HepG2 (cell line): ENCODE results near the gene SLC41A1. TPM values are rescaled to one million over a fixed set of nuclear protein-coding genes. Genes with fewer than 3 reads are reported as not detected.

Source experiments
- ATAC-seq: fragments of 200-7000 bp; cut with Tn5 transposase; 3 replicates; pipeline ENCODE4 v1.9.1; 2020; ENCODE audit warnings: mild to moderate bottlenecking, moderate library complexity
- BruUV-seq: library from RNA; stranded (reverse); fragments of 400-500 nt; replicated peaks from 2 replicates; lab custom pipeline; 2021; lab: Mats Ljungman, UMichigan
- CTCF ChIA-PET: fragments of 300-600 bp; formaldehyde crosslinking; extraction: SDS; loops from one replicate; lab custom pipeline; 2021; ENCODE audit warnings: low total read pairs, inconsistent platforms, low intra/inter-chr PET ratio; lab: Yijun Ruan, JAX
- POLR2A ChIA-PET: fragments of 350-600 bp; sonication (Branson Sonifier 250); formaldehyde crosslinking; loops from one replicate; lab custom pipeline; 2020; ENCODE audit warnings: antibody characterized with exemption, inconsistent platforms; lab: Yijun Ruan, JAX
- DNase-seq: peaks from one replicate; pipeline ENCODE4 v3.0.0-alpha.2; 2015; ENCODE audit warnings: low spot score
- FAIRE-seq: peaks from 3 replicates; lab custom pipeline; 2011; peaks lifted over from hg19 to GRCh38; lab: Jason Lieb, UNC
- H2AFZ ChIP-seq: one replicate; pipeline ENCODE4 v1.6.1; 2011; ENCODE audit warnings: low read length, inconsistent platforms
- H3K27ac ChIP-seq: fragments of 300-600 bp; 3 replicates; pipeline ENCODE4 v1.8.0; 2011; ENCODE audit warnings: mixed run types, mild to moderate bottlenecking, mixed read lengths, low read length, inconsistent platforms; ENCODE audit not compliant: insufficient read depth; ENCODE audit errors: extremely low read length
- H3K27me3 ChIP-seq, 2 experiments: fragments of 200-600 bp in 1 of 2; 2 replicates in 1 of 2; 3 replicates in 1 of 2; pipeline versions ENCODE4 v1.6.0 to v1.8.0; 2011; ENCODE audit warnings: low read length in 2 of 2, mild to moderate bottlenecking in 2 of 2, moderate library complexity in 2 of 2, inconsistent platforms in 1 of 2; ENCODE audit not compliant: insufficient read depth in 2 of 2, control insufficient read depth in 1 of 2
- H3K36me3 ChIP-seq, 2 experiments: fragments of 200-600 bp in 1 of 2; replicated peaks in 1 of 2; 2 replicates in 1 of 2; 3 replicates in 1 of 2; pipeline versions ENCODE4 v1.5.1 to v1.8.0; 2011; ENCODE audit warnings: low read length in 2 of 2, inconsistent platforms in 1 of 2; ENCODE audit not compliant: insufficient read depth in 2 of 2, control insufficient read depth in 1 of 2
- H3K4me1 ChIP-seq: 2 replicates; pipeline ENCODE4 v1.5.1; 2012; ENCODE audit warnings: low read length, inconsistent platforms; ENCODE audit not compliant: insufficient read depth
- H3K4me2 ChIP-seq: 2 replicates; pipeline ENCODE4 v1.6.0; 2011; ENCODE audit warnings: low read depth, low read length, inconsistent platforms
- H3K4me3 ChIP-seq, 3 experiments: fragments of 200-600 bp in 1 of 3; sonication (generic), shearing (Covaris generic) in 1 of 3; replicated peaks in 1 of 3; 2 replicates each; pipeline ENCODE4 v1.5.1; 2011 to 2016; ENCODE audit warnings: low read length in 3 of 3, inconsistent platforms in 2 of 3, low read depth in 2 of 3, mild to moderate bottlenecking in 2 of 3, control low read depth in 1 of 3, mixed read lengths in 1 of 3; ENCODE audit not compliant: insufficient read depth in 1 of 3
- H3K79me2 ChIP-seq: one replicate; pipeline ENCODE4 v1.6.1; 2011; ENCODE audit warnings: low read length, inconsistent platforms; ENCODE audit not compliant: insufficient read depth
- H3K9ac ChIP-seq: 2 replicates; pipeline ENCODE4 v1.6.0; 2011; ENCODE audit warnings: mild to moderate bottlenecking, low read depth, low read length, inconsistent platforms; ENCODE audit not compliant: insufficient read depth
- H3K9me3 ChIP-seq: 2 replicates; pipeline ENCODE4 v1.5.1; 2012; ENCODE audit warnings: mild to moderate bottlenecking, low read length
- H4K20me1 ChIP-seq: 2 replicates; pipeline ENCODE4 v1.6.0; 2011; ENCODE audit warnings: inconsistent platforms, mild to moderate bottlenecking, low read length, moderate library complexity; ENCODE audit not compliant: insufficient read depth
- CSRNP1 ChIP-seq: sonication (generic); formaldehyde crosslinking; IDR thresholded peaks from 2 replicates; pipeline ENCODE4 v1.8.1; 2023; ENCODE audit warnings: mild to moderate bottlenecking, missing genetic modification reagents
- CTCF ChIP-seq: sonication (generic); formaldehyde crosslinking; IDR thresholded peaks from 2 replicates; pipeline ENCODE4 v1.5.0; 2020; ENCODE audit warnings: mild to moderate bottlenecking, missing genetic modification reagents, moderate library complexity
- FOXC1 ChIP-seq: sonication (generic); formaldehyde crosslinking; IDR thresholded peaks from 2 replicates; pipeline ENCODE4 v1.8.0; 2022; ENCODE audit warnings: mild to moderate bottlenecking, missing genetic modification reagents, borderline replicate concordance
- RAD21 ChIP-seq: fragments of 450-650 bp; formaldehyde crosslinking; IDR thresholded peaks from 2 replicates; pipeline ENCODE4 v1.5.0; 2020; ENCODE audit warnings: mild to moderate bottlenecking
- STAG1 ChIP-seq: sonication (generic); formaldehyde crosslinking; IDR thresholded peaks from 2 replicates; pipeline ENCODE4 v1.4.0; 2020; ENCODE audit warnings: missing genetic modification reagents
- TOE1 ChIP-seq: sonication (generic); formaldehyde crosslinking; IDR thresholded peaks from 2 replicates; pipeline ENCODE4 v1.4.0; 2020; ENCODE audit warnings: mild to moderate bottlenecking, missing genetic modification reagents
- ZBTB26 ChIP-seq: IDR thresholded peaks from 2 replicates; pipeline ENCODE4 v1.6.1; 2016; ENCODE audit warnings: missing compliant biosample characterization, missing genetic modification reagents, borderline replicate concordance
- ZFP36L2 ChIP-seq: sonication (generic); formaldehyde crosslinking; IDR thresholded peaks from 2 replicates; pipeline ENCODE4 v1.4.0; 2020; ENCODE audit warnings: missing genetic modification reagents
- ZNF18 ChIP-seq: sonication (generic); formaldehyde crosslinking; IDR thresholded peaks from 2 replicates; pipeline ENCODE4 v1.8.0; 2022; ENCODE audit warnings: mild to moderate bottlenecking, missing genetic modification reagents; ENCODE audit not compliant: insufficient replicate concordance
- ZNF674 ChIP-seq: sonication (generic); formaldehyde crosslinking; IDR thresholded peaks from 2 replicates; pipeline ENCODE4 v1.5.0; 2020; ENCODE audit warnings: low read depth, mild to moderate bottlenecking, missing genetic modification reagents
- WGBS: methylation state at CpG from one replicate; pipeline ENCODE4 v1.1.6; 2017; ENCODE audit warnings: low lambda C conversion rate; 5-methylcytosine and 5-hydroxymethylcytosine counted together
- in situ Hi-C: cut with HindIII; loops from 2 replicates; pipeline ENCODE4 v1.10.0; 2017; ENCODE audit warnings: low pct_unique_long_range_greater_than_20kb; ENCODE audit not compliant: extremely low pct_ligation_motif_present
- intact Hi-C: fragments of 100-400 bp; cut with micrococcal nuclease; formaldehyde crosslinking; loops from one replicate; pipeline ENCODE4 v1.10.0; 2022; ENCODE audit not compliant: unreplicated experiment
- polyA plus RNA-seq, 8 experiments: library from polyadenylated mRNA; depleted of rRNA in 3 of 8; stranded (reverse) in 7 of 8; unstranded in 1 of 8; fragments of >200 nt; fragmentation: Illumina TruSeq in 4 of 8; extraction: Trizol in 4 of 8; gene quantifications; 2 replicates each; pipeline versions ENCODE4 v1.2.1 to v1.2.3, GENCODE V29; 2011 to 2016; ENCODE audit warnings: low read depth in 4 of 8, missing spikeins in 1 of 8, mixed read lengths in 1 of 8; ENCODE audit not compliant: insufficient read depth in 1 of 8
- total RNA-seq, 5 experiments: library from RNA; depleted of rRNA; stranded (reverse); fragments of >200 nt; fragmentation: Illumina TruSeq; extraction: Trizol; gene quantifications; 2 replicates each; pipeline ENCODE4 v1.2.3, GENCODE V29; 2016; ENCODE audit warnings: low read depth in 1 of 5

The SLC41A1 gene
- total and polyA plus RNA-seq, 2 of the 13 experiments (the other 11 are each of a cell fraction or from before 2014, with no cell fraction given): 2.2 to 4.6 TPM

- Histone ChIP-seq H3K4me1 (no peaks in the 10 kb centered on the region), H3K9me3 (no peaks in the 10 kb centered on the region), H3K27ac (no peak overlapping the region), H3K9ac (no peak overlapping the region), H4K20me1 (no peaks in the 10 kb centered on the region)
- CTCF ChIA-PET: interaction anchor here (1.6 to 4.3 kb wide), 3 partner anchors 115 to 185 kb away, joined by 5 to 37 read pairs (median 19); no protein-coding TSS in a partner anchor
- POLR2A ChIA-PET: no interaction called here
- no peak for ATAC-seq
- intact Hi-C loops: no loop called here
- BruUV-seq: no TSS peak
- TF ChIP-seq FOXC1 (CRISPR knock-in tag): no peak
- TF ChIP-seq, all 625 proteins: peak for 0
- no peak overlapping the region for H3K4me3 ChIP-seq
- H2AFZ ChIP-seq: no peak overlapping the region
- H3K36me3 ChIP-seq: no peaks in the 10 kb centered on the region
- H3K4me2 ChIP-seq: no peak overlapping the region
- no peaks in the 10 kb centered on the region for H3K79me2 ChIP-seq
- 77% methylated on average over 6 of the region's 8 CpGs for WGBS
- H3K27me3 ChIP-seq: no peaks in the 10 kb centered on the region; a peak in 1 of 5 replicates
- DNase-seq (no peak), FAIRE-seq (no peak)
- in situ Hi-C loops: loop anchor here (5.0 to 10.0 kb wide), 2 partner anchors 120 to 312 kb away; no protein-coding TSS in a partner anchor
Observed at GRCh38 chr1:205792481-205792881, 20.5 kb downstream of the SLC41A1 start.

GRCh38 chr1:205791568-205792180 lies 21.3 kb downstream of the SLC41A1 start:
- intact Hi-C loops: loop anchor here (1.0 kb wide), 2 partner anchors 116 to 186 kb away; no protein-coding TSS in a partner anchor
- no peaks in the 10 kb centered on the region for H3K36me3 ChIP-seq
- H2AFZ ChIP-seq: no peak overlapping the region
- no peaks in the 10 kb centered on the region; a peak in 1 of 5 replicates for H3K27me3 ChIP-seq
- no peak overlapping the region for H3K27ac ChIP-seq
- WGBS: 48% methylated on average over 3 of the region's 5 CpGs
- ChIA-PET POLR2A (no interaction called here), CTCF (interaction anchor here (1.6 to 4.3 kb wide), 3 partner anchors 116 to 186 kb away, joined by 5 to 37 read pairs (median 19); no protein-coding TSS in a partner anchor)
- ATAC-seq (peak; percentile 99), FAIRE-seq (peak; percentile 76), DNase-seq (peak; percentile 48)
- in situ Hi-C loops: loop anchor here (5.0 to 10.0 kb wide), 2 partner anchors 121 to 313 kb away; no protein-coding TSS in a partner anchor
- H3K4me3 ChIP-seq: no peak overlapping the region
- no peaks in the 10 kb centered on the region for H3K9me3 ChIP-seq
- no TSS peak for BruUV-seq
- H3K4me1 ChIP-seq: no peaks in the 10 kb centered on the region
- H3K4me2 ChIP-seq: no peak overlapping the region
- no peak overlapping the region for H3K9ac ChIP-seq
- no peaks in the 10 kb centered on the region for H3K79me2 ChIP-seq
- no peaks in the 10 kb centered on the region for H4K20me1 ChIP-seq
- TF ChIP-seq CSRNP1 (no peak), ZNF674 (CRISPR knock-in tag) (no peak), STAG1 (CRISPR knock-in tag) (peak; percentile 92), RAD21 (peak; percentile 81), ZNF18 (no peak), ZFP36L2 (no peak), CTCF (CRISPR knock-in tag) (peak; percentile 87), TOE1 (CRISPR knock-in tag) (no peak), ZBTB26 (CRISPR knock-in tag) (no peak)
